SK-N-MC (cell line): Measurements from ENCODE around the gene ITGA11.

Experiments used
- DNase-seq: peaks from one replicate; pipeline ENCODE4 v3.0.0-alpha.2; 2011; ENCODE audit warnings: low read depth, low spot score
- H3K27ac ChIP-seq: fragments of 200-600 bp; sonication (generic); 2 replicates; pipeline ENCODE4 v1.5.1; 2016; ENCODE audit warnings: mixed run types
- H3K36me3 ChIP-seq: fragments of 200-600 bp; sonication (generic); 2 replicates; pipeline ENCODE4 v1.6.1; 2017; ENCODE audit warnings: antibody characterized with exemption, low read length, mixed read lengths; ENCODE audit not compliant: insufficient read depth
- H3K4me3 ChIP-seq: fragments of 200-600 bp; sonication (generic); 2 replicates; pipeline ENCODE4 v1.5.1; 2016
- H3K9ac ChIP-seq: fragments of 200-600 bp; sonication (generic); 2 replicates; pipeline ENCODE4 v1.8.0; 2017; ENCODE audit warnings: mixed run types, mixed read lengths; ENCODE audit not compliant: insufficient read length
- H3K9me3 ChIP-seq: fragments of 200-600 bp; sonication (generic); 2 replicates; pipeline ENCODE4 v1.6.1; 2017; ENCODE audit warnings: low read depth, mild to moderate bottlenecking, antibody characterized with exemption, low read length, moderate library complexity, mixed read lengths
- EZH2 ChIP-seq: fragments of 200-600 bp; sonication (generic); IDR thresholded peaks from one replicate; pipeline ENCODE4 v1.6.1; 2017; ENCODE audit warnings: antibody characterized with exemption
- FOXP2 ChIP-seq: optimal IDR thresholded peaks from 2 replicates; pipeline ENCODE3; 2011; ENCODE audit warnings: mild to moderate bottlenecking, moderate library complexity; ENCODE audit not compliant: insufficient read depth; ENCODE audit errors: extremely low read length, control extremely low read depth
- POLR2AphosphoS5 ChIP-seq: IDR thresholded peaks from 2 replicates; pipeline ENCODE4 v1.6.1; 2012; ENCODE audit warnings: mild to moderate bottlenecking, low read depth, low read length, borderline replicate concordance

ITGA11 gene

GRCh38 chr15:68316061-68316804 lies 115.7 kb downstream of the ITGA11 start:
- H3K36me3 ChIP-seq: no peaks in the 10 kb centered on the region
- no peak overlapping the region for H3K4me3 ChIP-seq
- DNase-seq: no peak
- TF ChIP-seq FOXP2 (no peak), EZH2 (no peak), POLR2AphosphoS5 (no peak)
- no peak overlapping the region for H3K27ac ChIP-seq
- no peak overlapping the region for H3K9ac ChIP-seq
- no peaks in the 10 kb centered on the region for H3K9me3 ChIP-seq

DNA sequence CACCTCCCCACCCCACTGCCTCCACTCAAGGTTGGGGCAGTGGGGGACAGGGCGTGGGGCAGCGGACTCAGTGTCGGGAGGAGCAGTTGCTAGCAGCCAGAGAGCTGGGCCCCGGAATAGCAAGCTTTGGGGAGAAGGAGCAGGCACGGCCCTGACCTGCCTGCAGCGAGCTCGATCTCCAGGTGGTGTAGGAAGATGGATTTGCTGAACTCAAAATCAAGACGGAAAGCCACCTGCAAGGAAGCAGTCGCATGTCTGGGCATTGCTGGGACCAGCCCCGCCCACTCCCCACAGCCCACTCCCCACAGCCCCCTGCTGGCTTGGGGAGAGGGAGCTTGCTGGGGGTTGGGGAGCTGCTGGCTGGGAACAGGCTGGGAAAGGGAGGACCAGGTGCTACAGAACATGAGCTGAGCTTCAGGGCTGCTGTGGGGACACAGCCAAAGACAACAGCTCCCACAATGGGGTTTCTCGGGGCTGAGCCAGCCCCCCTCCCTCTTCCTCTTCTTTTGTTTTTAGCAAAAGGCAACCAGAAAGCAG lies 116.4 kb downstream of the ITGA11 start:
- DNase-seq: no peak
- Histone ChIP-seq H3K27ac (no peak overlapping the region), H3K9ac (no peak overlapping the region), H3K9me3 (no peaks in the 10 kb centered on the region), H3K4me3 (no peak overlapping the region), H3K36me3 (no peaks in the 10 kb centered on the region)
- no peak for TF ChIP-seq POLR2AphosphoS5
- no peak for TF ChIP-seq FOXP2
- TF ChIP-seq EZH2: no peak

DNA sequence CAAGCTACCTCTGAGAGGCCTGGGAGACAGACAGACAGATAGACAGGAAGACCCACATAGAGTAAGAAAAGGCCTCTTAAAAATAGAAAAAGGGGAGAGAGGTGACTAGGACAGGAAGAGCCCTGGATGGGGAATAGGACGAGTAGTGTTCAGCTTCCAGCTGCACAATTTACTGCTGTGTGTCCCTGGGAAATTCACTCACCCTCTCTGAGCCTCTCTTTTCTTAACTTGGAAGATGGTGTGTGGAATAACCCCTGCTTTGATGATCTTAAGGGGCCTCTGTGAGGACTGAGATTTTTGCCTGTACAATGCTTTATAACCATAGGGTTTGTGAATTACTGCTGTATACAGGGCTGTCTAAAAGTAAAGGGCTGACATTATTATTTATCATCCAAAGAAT lies 116.9 kb downstream of the ITGA11 start:
- no peak for DNase-seq
- H3K4me3 ChIP-seq: no peak overlapping the region
- no peak overlapping the region for H3K27ac ChIP-seq
- H3K9ac ChIP-seq: no peak overlapping the region
- H3K36me3 ChIP-seq: no peaks in the 10 kb centered on the region
- no peak for TF ChIP-seq POLR2AphosphoS5
- TF ChIP-seq EZH2: no peak
- TF ChIP-seq FOXP2: no peak
- H3K9me3 ChIP-seq: no peaks in the 10 kb centered on the region

DNA sequence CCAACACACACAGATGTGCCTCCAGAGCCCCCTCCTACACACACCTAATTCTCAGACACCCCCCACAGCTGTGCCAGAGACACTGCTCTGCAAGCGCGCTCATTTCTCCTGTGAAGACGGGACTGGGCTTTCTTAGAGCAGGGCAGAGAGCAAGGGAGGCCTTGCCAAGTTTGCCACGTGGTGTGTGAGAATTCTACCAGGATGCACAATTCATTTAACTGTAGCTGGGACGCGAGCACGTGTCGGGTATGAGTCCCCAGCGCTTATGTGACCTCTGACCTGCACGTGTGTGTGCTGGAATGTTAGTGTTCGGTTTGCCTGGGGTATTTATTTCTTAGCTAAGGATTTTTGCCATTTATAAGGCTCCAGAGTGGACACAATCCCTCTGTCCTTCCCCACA lies 117.4 kb downstream of the ITGA11 start:
- H3K9ac ChIP-seq: no peak overlapping the region
- no peak overlapping the region for H3K27ac ChIP-seq
- no peak for TF ChIP-seq FOXP2
- TF ChIP-seq EZH2: no peak
- no peak for TF ChIP-seq POLR2AphosphoS5
- H3K36me3 ChIP-seq: no peaks in the 10 kb centered on the region
- H3K4me3 ChIP-seq: no peak overlapping the region
- no peaks in the 10 kb centered on the region for H3K9me3 ChIP-seq
- DNase-seq: no peak

GRCh38 chr15:68313501-68314410 lies 118.2 kb downstream of the ITGA11 start:
- no peak overlapping the region for H3K4me3 ChIP-seq
- H3K9me3 ChIP-seq: no peaks in the 10 kb centered on the region
- no peaks in the 10 kb centered on the region for H3K36me3 ChIP-seq
- DNase-seq: no peak
- H3K9ac ChIP-seq: no peak overlapping the region
- TF ChIP-seq FOXP2 (no peak), EZH2 (no peak)
- H3K27ac ChIP-seq: no peak overlapping the region

- no peaks in the 10 kb centered on the region for H3K9me3 ChIP-seq
- no peaks in the 10 kb centered on the region for H3K36me3 ChIP-seq
- no peak for DNase-seq
- no peak overlapping the region for H3K9ac ChIP-seq
- TF ChIP-seq POLR2AphosphoS5: no peak
- no peak overlapping the region for H3K27ac ChIP-seq
- H3K4me3 ChIP-seq: no peak overlapping the region
These were observed 119.2 kb downstream of the ITGA11 start for GRCh38 chr15:68312701-68313204.

GRCh38 chr15:68311859-68312557 lies 120.0 kb downstream of the ITGA11 start:
- TF ChIP-seq POLR2AphosphoS5: no peak
- TF ChIP-seq FOXP2: no peak
- TF ChIP-seq EZH2: no peak
- Histone ChIP-seq H3K9me3 (no peaks in the 10 kb centered on the region), H3K36me3 (no peaks in the 10 kb centered on the region), H3K4me3 (no peak overlapping the region), H3K9ac (no peak overlapping the region), H3K27ac (no peak overlapping the region)
- DNase-seq: no peak

DNA sequence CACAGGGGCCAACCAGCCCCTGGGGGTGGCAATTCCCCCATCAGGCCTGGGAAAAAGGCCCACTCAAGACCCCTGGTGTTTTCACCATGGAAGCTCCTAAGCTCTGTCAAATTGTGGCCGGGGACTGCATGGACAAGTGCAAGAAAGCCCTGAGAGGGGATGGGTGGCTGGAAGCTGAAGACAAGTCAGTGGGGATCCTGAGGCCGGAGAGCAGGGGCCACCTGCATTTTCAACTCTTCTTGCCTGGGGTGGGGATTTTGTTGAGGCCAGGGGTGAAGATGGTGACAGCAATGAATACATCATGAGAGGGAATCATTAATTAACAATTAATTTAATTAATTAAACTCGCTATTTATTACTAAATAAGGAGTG lies 120.5 kb downstream of the ITGA11 start:
- H3K9me3 ChIP-seq: no peaks in the 10 kb centered on the region

More for the DNA sequence above, 120.5 kb downstream of the ITGA11 start:
- Histone ChIP-seq H3K36me3 (no peaks in the 10 kb centered on the region), H3K9ac (no peak overlapping the region), H3K4me3 (no peak overlapping the region), H3K27ac (no peak overlapping the region)
- no peak for DNase-seq
- no peak for TF ChIP-seq FOXP2
- no peak for TF ChIP-seq EZH2
- TF ChIP-seq POLR2AphosphoS5: no peak
